22Rv1 (cell line): ENCODE results near the gene CCDC38.

Source experiments
- ZFX ChIP-seq: fragments of 450-650 bp; IDR thresholded peaks from 2 replicates; pipeline ENCODE4 v1.6.1; 2017; ENCODE audit warnings: antibody characterized with exemption, borderline replicate concordance
- TF ChIP-seq, protein P1 (sequence below): fragments of 450-650 bp; IDR thresholded peaks from 2 replicates; pipeline ENCODE4 v1.5.1; 2017; ENCODE audit warnings: mild to moderate bottlenecking

DNA sequence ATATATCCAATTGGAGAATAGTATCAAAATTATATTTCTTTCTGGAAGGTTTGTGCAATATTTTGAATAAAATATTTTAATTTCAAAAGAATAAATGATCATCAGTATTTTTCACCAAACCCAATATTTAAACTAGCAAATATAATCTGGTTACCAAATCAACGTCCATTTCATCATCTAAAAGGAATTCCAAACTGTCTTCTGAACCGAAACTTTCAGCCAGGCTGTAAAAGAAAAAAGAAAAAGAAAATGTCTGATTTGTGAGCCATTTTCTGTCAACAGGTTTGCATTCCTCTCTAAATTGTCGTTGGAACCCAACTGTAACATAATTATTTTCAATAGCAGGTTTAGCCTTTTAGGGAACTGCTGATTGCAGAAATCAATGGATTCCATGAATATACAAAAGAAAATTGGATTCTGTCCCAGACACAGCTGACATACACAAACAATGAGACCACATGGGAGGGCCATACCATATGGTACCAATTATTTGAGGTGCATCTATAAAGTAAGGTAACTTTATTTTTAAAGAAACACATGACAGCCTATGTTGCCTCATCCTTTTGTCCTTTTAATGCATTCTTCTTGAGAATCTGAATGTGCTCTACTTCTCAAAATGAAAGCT, 61.0 kb downstream of the CCDC38 start:
- TF ChIP-seq, protein P1, sequence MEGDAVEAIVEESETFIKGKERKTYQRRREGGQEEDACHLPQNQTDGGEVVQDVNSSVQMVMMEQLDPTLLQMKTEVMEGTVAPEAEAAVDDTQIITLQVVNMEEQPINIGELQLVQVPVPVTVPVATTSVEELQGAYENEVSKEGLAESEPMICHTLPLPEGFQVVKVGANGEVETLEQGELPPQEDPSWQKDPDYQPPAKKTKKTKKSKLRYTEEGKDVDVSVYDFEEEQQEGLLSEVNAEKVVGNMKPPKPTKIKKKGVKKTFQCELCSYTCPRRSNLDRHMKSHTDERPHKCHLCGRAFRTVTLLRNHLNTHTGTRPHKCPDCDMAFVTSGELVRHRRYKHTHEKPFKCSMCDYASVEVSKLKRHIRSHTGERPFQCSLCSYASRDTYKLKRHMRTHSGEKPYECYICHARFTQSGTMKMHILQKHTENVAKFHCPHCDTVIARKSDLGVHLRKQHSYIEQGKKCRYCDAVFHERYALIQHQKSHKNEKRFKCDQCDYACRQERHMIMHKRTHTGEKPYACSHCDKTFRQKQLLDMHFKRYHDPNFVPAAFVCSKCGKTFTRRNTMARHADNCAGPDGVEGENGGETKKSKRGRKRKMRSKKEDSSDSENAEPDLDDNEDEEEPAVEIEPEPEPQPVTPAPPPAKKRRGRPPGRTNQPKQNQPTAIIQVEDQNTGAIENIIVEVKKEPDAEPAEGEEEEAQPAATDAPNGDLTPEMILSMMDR: no peak
- no peak for TF ChIP-seq ZFX
